PC-3 (cell line): ENCODE results near the gene STARD10. TPM values are rescaled to one million over a fixed set of nuclear protein-coding genes. Genes with fewer than 3 reads are reported as not detected.

Experiments used
- ATAC-seq: fragments of 200-7000 bp; cut with Tn5 transposase; 2 replicates; pipeline ENCODE4 v1.9.1; 2020; ENCODE audit warnings: mild to moderate bottlenecking, moderate library complexity
- BruUV-seq: library from RNA; stranded (reverse); fragments of 400-500 nt; replicated peaks from 2 replicates; lab custom pipeline; 2021; lab: Mats Ljungman, UMichigan
- CTCF ChIA-PET: fragments of 300-600 bp; sonication (Branson Sonifier 250); formaldehyde crosslinking; loops from one replicate; lab custom pipeline; 2022; ENCODE audit warnings: antibody characterized with exemption; lab: Charles Lee
- POLR2A ChIA-PET: fragments of 300-600 bp; sonication (Branson Sonifier 250); formaldehyde crosslinking; loops from one replicate; lab custom pipeline; 2022; ENCODE audit warnings: antibody characterized with exemption; ENCODE audit not compliant: unreplicated experiment; lab: Charles Lee
- DNase-seq: peaks from one replicate; pipeline ENCODE4 v3.0.0-alpha.2; 2015
- H2AFZ ChIP-seq: fragments of 300-600 bp; sonication (generic); 2 replicates; pipeline ENCODE4 v1.6.0; 2016; ENCODE audit warnings: antibody characterized with exemption, low read length
- H3F3A ChIP-seq: fragments of 300-600 bp; sonication (generic); one replicate; pipeline ENCODE4 v1.6.0; 2017; ENCODE audit warnings: antibody characterized with exemption, low read length, control low read depth, mild to moderate bottlenecking; ENCODE audit not compliant: unreplicated experiment
- H3K27ac ChIP-seq: fragments of 300-600 bp; sonication (generic); 2 replicates; pipeline ENCODE4 v1.5.1; 2016; ENCODE audit warnings: mild to moderate bottlenecking, low read length
- H3K27me3 ChIP-seq: fragments of 300-600 bp; sonication (generic); 2 replicates; pipeline ENCODE4 v1.6.1; 2016; ENCODE audit warnings: low read length, mixed read lengths
- H3K36me3 ChIP-seq: fragments of 300-600 bp; sonication (generic); 2 replicates; pipeline ENCODE4 v1.6.1; 2016; ENCODE audit warnings: low read depth, mixed run types, low read length, mixed read lengths
- H3K4me1 ChIP-seq: fragments of 300-600 bp; sonication (generic); 2 replicates; pipeline ENCODE4 v1.5.1; 2016; ENCODE audit warnings: low read length; ENCODE audit not compliant: insufficient read depth
- H3K4me2 ChIP-seq: fragments of 300-600 bp; sonication (generic); 2 replicates; pipeline ENCODE4 v1.6.0; 2016; ENCODE audit warnings: low read length
- H3K4me3 ChIP-seq: fragments of 300-600 bp; sonication (generic); 2 replicates; pipeline ENCODE4 v1.5.1; 2016; ENCODE audit warnings: mild to moderate bottlenecking, low read length, mixed read lengths
- H3K79me2 ChIP-seq: fragments of 300-600 bp; sonication (generic); 2 replicates; pipeline ENCODE4 v1.6.1; 2017; ENCODE audit warnings: low read length, mixed read lengths
- H3K9ac ChIP-seq: fragments of 300-600 bp; sonication (generic); 2 replicates; pipeline ENCODE4 v1.6.0; 2016; ENCODE audit warnings: mild to moderate bottlenecking, low read length
- H3K9me2 ChIP-seq: fragments of 300-600 bp; sonication (generic); replicated peaks from 2 replicates; pipeline ENCODE4 v1.6.1; 2016; ENCODE audit warnings: mixed run types, low read length, mixed read lengths
- H3K9me3 ChIP-seq: fragments of 300-600 bp; sonication (generic); 2 replicates; pipeline ENCODE4 v1.6.1; 2016; ENCODE audit warnings: low read length, mixed read lengths
- H4K20me1 ChIP-seq: fragments of 300-600 bp; sonication (generic); 2 replicates; pipeline ENCODE4 v1.6.1; 2016; ENCODE audit warnings: low read length, mixed read lengths
- CTCF ChIP-seq: fragments of 300-600 bp; sonication (generic); conservative IDR thresholded peaks from 2 replicates; pipeline ENCODE4 v1.5.1; 2017; ENCODE audit warnings: antibody characterized with exemption, low read depth, mild to moderate bottlenecking, low read length
- EZH2 ChIP-seq: fragments of 300-600 bp; sonication (generic); IDR thresholded peaks from one replicate; pipeline ENCODE4 v1.6.1; 2017; ENCODE audit warnings: antibody characterized with exemption, mild to moderate bottlenecking, low read length; ENCODE audit not compliant: unreplicated experiment
- EZH2phosphoT487 ChIP-seq: fragments of 300-600 bp; sonication (generic); IDR thresholded peaks from 2 replicates; pipeline ENCODE4 v1.6.1; 2018; ENCODE audit warnings: mild to moderate bottlenecking, antibody characterized with exemption, low read length, borderline replicate concordance
- intact Hi-C: fragments of 100-400 bp; cut with micrococcal nuclease; formaldehyde crosslinking; loops from 2 replicates; pipeline ENCODE4 v1.9.0; 2023
- total RNA-seq: library from RNA; depleted of rRNA; stranded (reverse); fragments of >200 nt; gene quantifications from 2 replicates; pipeline ENCODE4 v1.2.3, GENCODE V29; 2014

STARD10 gene
- total RNA-seq, 1 experiment from 2014 or later, result 284 TPM

- Histone ChIP-seq H3K27me3 (no peaks in the 10 kb centered on the region), H3K4me2 (no peak overlapping the region), H3K9ac (no peak overlapping the region), H3K4me1 (peaks cover 2% of the 10 kb centered on the region; the same call in 1 of the 2 replicates), H4K20me1 (no peaks in the 10 kb centered on the region), H2AFZ (no peak overlapping the region), H3F3A (no peaks in the 10 kb centered on the region), H3K4me3 (no peak overlapping the region), H3K9me2 (no peaks in the 10 kb centered on the region), H3K9me3 (no peaks in the 10 kb centered on the region), H3K27ac (no peak overlapping the region), H3K79me2 (no peaks in the 10 kb centered on the region), H3K36me3 (no peaks in the 10 kb centered on the region)
- ChIA-PET CTCF (no interaction called here), POLR2A (no interaction called here)
- intact Hi-C loops, result no loop called here
- no peak for ATAC-seq
- TF ChIP-seq EZH2phosphoT487, result no peak
- TF ChIP-seq EZH2, result no peak
- TF ChIP-seq CTCF, result no peak
- BruUV-seq, result no TSS peak
- DNase-seq, result no peak
These were observed 9.0 kb upstream of the STARD10 start for GRCh38 chr11:72802822-72803221.

- no peak overlapping the region for H3K4me3 ChIP-seq
- BruUV-seq, result no TSS peak
- no peak overlapping the region for H3K4me2 ChIP-seq
- no peaks in the 10 kb centered on the region for H3K79me2 ChIP-seq
- TF ChIP-seq CTCF (no peak), EZH2phosphoT487 (no peak), EZH2 (no peak)
- ChIA-PET CTCF (no interaction called here), POLR2A (interaction anchor here (0.6 kb wide), 1 partner anchor 21 kb away, joined by 8 read pairs; no protein-coding TSS in a partner anchor)
- ATAC-seq (no peak), DNase-seq (no peak)
- no peaks in the 10 kb centered on the region for H3K27me3 ChIP-seq
- no peak overlapping the region for H3K9ac ChIP-seq
- intact Hi-C loops, result no loop called here
- H3F3A ChIP-seq, result no peaks in the 10 kb centered on the region
- peaks cover 2% of the 10 kb centered on the region for H3K4me1 ChIP-seq
- H3K36me3 ChIP-seq, result no peaks in the 10 kb centered on the region
- no peak overlapping the region for H2AFZ ChIP-seq
- H3K9me3 ChIP-seq, result no peaks in the 10 kb centered on the region
- no peak overlapping the region for H3K27ac ChIP-seq
- no peaks in the 10 kb centered on the region for H3K9me2 ChIP-seq
- no peaks in the 10 kb centered on the region for H4K20me1 ChIP-seq
These were observed 5.6 kb upstream of the STARD10 start for GRCh38 chr11:72799441-72799840.

- no peaks in the 10 kb centered on the region for H3K36me3 ChIP-seq
- CTCF ChIA-PET, result no interaction called here
- H3K79me2 ChIP-seq, result no peaks in the 10 kb centered on the region
- H2AFZ ChIP-seq, result no peak overlapping the region
- no peaks in the 10 kb centered on the region for H3K27me3 ChIP-seq
- TF ChIP-seq CTCF, result no peak
- no peak for TF ChIP-seq EZH2
- TF ChIP-seq EZH2phosphoT487, result no peak
- H3F3A ChIP-seq, result no peaks in the 10 kb centered on the region
- POLR2A ChIA-PET, result no interaction called here
- no peaks in the 10 kb centered on the region for H3K9me3 ChIP-seq
- ATAC-seq, result no peak
- H3K9ac ChIP-seq, result no peak overlapping the region
- H3K4me2 ChIP-seq, result no peak overlapping the region
- DNase-seq, result no peak
- no peaks in the 10 kb centered on the region for H4K20me1 ChIP-seq
- no peak overlapping the region for H3K4me3 ChIP-seq
- H3K4me1 ChIP-seq, result peaks cover 8% of the 10 kb centered on the region
- H3K9me2 ChIP-seq, result no peaks in the 10 kb centered on the region
- intact Hi-C loops, result no loop called here
- BruUV-seq, result no TSS peak
- H3K27ac ChIP-seq, result no peak overlapping the region
These were observed 4.5 kb upstream of the STARD10 start for GRCh38 chr11:72798361-72798760.
